GM06990 (cell line): ENCODE measurements around the gene NINL.
"Not testable (repeated sequence)": the region's sequence is repeated elsewhere in the genome, so short reads cannot be mapped to it uniquely, and the experiment has no call there.

Experiments used
- DNase-seq: peaks from one replicate; pipeline ENCODE4 v3.0.0-alpha.2; 2011; ENCODE audit not compliant: insufficient read length; ENCODE audit errors: extremely low read depth
- H3K27me3 ChIP-seq: replicated peaks from 2 replicates; pipeline ENCODE4 v1.6.0; 2011; ENCODE audit warnings: low read length; ENCODE audit not compliant: control insufficient read depth, insufficient read depth
- H3K36me3 ChIP-seq: 2 replicates; pipeline ENCODE4 v1.5.1; 2011; ENCODE audit warnings: low read length; ENCODE audit not compliant: control insufficient read depth, insufficient read depth
- H3K4me3 ChIP-seq: replicated peaks from 2 replicates; pipeline ENCODE4 v1.5.1; 2011; ENCODE audit warnings: low read depth, mild to moderate bottlenecking, control low read depth, low read length
- CTCF ChIP-seq: IDR thresholded peaks from 2 replicates; pipeline ENCODE4 v1.5.1; 2011; ENCODE audit warnings: low read length, control low read depth, mild to moderate bottlenecking, inconsistent platforms; ENCODE audit not compliant: insufficient read depth, poor library complexity, severe bottlenecking

The NINL gene

GRCh38 chr20:25566821-25567220 is 18.5 kb downstream of the NINL start:
- Histone ChIP-seq H3K36me3 (no peaks in the 10 kb centered on the region), H3K4me3 (no peak overlapping the region), H3K27me3 (no peaks in the 10 kb centered on the region)
- DNase-seq: no peak
- TF ChIP-seq CTCF: no peak

- no peak for TF ChIP-seq CTCF
- Histone ChIP-seq H3K27me3 (no peaks in the 10 kb centered on the region), H3K36me3 (no peaks in the 10 kb centered on the region), H3K4me3 (no peak overlapping the region)
- no peak for DNase-seq
Observed at GRCh38 chr20:25565578-25566157, 19.7 kb downstream of the NINL start.

GRCh38 chr20:25563876-25564275 is 21.5 kb downstream of the NINL start:
- TF ChIP-seq CTCF: no peak
- no peak for DNase-seq
- Histone ChIP-seq H3K36me3 (no peaks in the 10 kb centered on the region), H3K4me3 (no peak overlapping the region), H3K27me3 (no peaks in the 10 kb centered on the region)

GRCh38 chr20:25563362-25563761 is 22.0 kb downstream of the NINL start:
- no peak for DNase-seq
- H3K4me3 ChIP-seq: no peak overlapping the region

GRCh38 chr20:25561771-25562170 is 23.6 kb downstream of the NINL start:
- not testable (repeated sequence) for DNase-seq, H3K36me3 ChIP-seq, H3K4me3 ChIP-seq, H3K27me3 ChIP-seq

More at GRCh38 chr20:25563362-25563761, 22.0 kb downstream of the NINL start:
- no peaks in the 10 kb centered on the region for H3K36me3 ChIP-seq
- no peak for TF ChIP-seq CTCF
- H3K27me3 ChIP-seq: no peaks in the 10 kb centered on the region

GRCh38 chr20:25553819-25554296 is 31.5 kb downstream of the NINL start:
- Histone ChIP-seq H3K27me3 (no peaks in the 10 kb centered on the region), H3K4me3 (no peak overlapping the region), H3K36me3 (no peaks in the 10 kb centered on the region)
- no peak for TF ChIP-seq CTCF
- no peak for DNase-seq
